Hepatocyte (in vitro differentiated cells): Measurements from ENCODE around the gene CTNNBIP1.

Source experiments
- CTCF ChIP-seq: fragments of 200-600 bp; sonication (generic); IDR thresholded peaks from 2 replicates; pipeline ENCODE4 v1.5.1; 2016; ENCODE audit warnings: antibody characterized with exemption, mild to moderate bottlenecking; ENCODE audit not compliant: poor library complexity
- EZH2 ChIP-seq: fragments of 200-600 bp; sonication (generic); IDR thresholded peaks from 2 replicates; pipeline ENCODE4 v1.6.1; 2016; ENCODE audit warnings: antibody characterized with exemption, mild to moderate bottlenecking, borderline replicate concordance
- EZH2phosphoT487 ChIP-seq: fragments of 200-600 bp; sonication (generic); IDR thresholded peaks from one replicate; pipeline ENCODE4 v1.6.1; 2018; ENCODE audit warnings: antibody characterized with exemption, mild to moderate bottlenecking, low read depth, moderate library complexity; ENCODE audit not compliant: unreplicated experiment, severe bottlenecking

- TF ChIP-seq CTCF (no peak), EZH2 (no peak), EZH2phosphoT487 (no peak)
These were observed 74.1 kb downstream of the CTNNBIP1 start for GRCh38 chr1:9835758-9836631.
